H9 (cell line): ENCODE results near the gene PLEKHN1. TPM values are rescaled to one million over a fixed set of nuclear protein-coding genes. Genes with fewer than 3 reads are reported as not detected.
"Not testable (repeated sequence)": the region's sequence is repeated elsewhere in the genome, so short reads cannot be mapped to it uniquely, and the experiment has no call there.

Experiments used
- DNase-seq: peaks from one replicate; pipeline ENCODE4 v3.0.0-alpha.2; 2017
- H2AFZ ChIP-seq: one replicate; pipeline ENCODE4 v1.6.1; 2013; ENCODE audit warnings: mild to moderate bottlenecking, low read length, control low read depth, moderate library complexity
- H2AK5ac ChIP-seq: 2 replicates; pipeline ENCODE4 v1.6.1; 2013; ENCODE audit warnings: low read length, control low read depth, mixed read lengths; ENCODE audit not compliant: insufficient read length
- H2BK120ac ChIP-seq: one replicate; pipeline ENCODE4 v1.6.1; 2013; ENCODE audit warnings: low read depth, mild to moderate bottlenecking, low read length, control low read depth, inconsistent platforms; ENCODE audit not compliant: poor library complexity, severe bottlenecking
- H2BK12ac ChIP-seq: 2 replicates; pipeline ENCODE4 v1.6.1; 2013; ENCODE audit warnings: low read length, control low read depth, mixed read lengths, low read depth; ENCODE audit not compliant: insufficient read length
- H2BK15ac ChIP-seq: 2 replicates; pipeline ENCODE4 v1.6.1; 2013; ENCODE audit warnings: low read depth, low read length, control low read depth
- H2BK20ac ChIP-seq: one replicate; pipeline ENCODE4 v1.6.1; 2013; ENCODE audit warnings: low read depth, mild to moderate bottlenecking, low read length, control low read depth, inconsistent platforms; ENCODE audit not compliant: poor library complexity, severe bottlenecking
- H2BK5ac ChIP-seq: 2 replicates; pipeline ENCODE4 v1.6.1; 2013; ENCODE audit warnings: low read length, control low read depth, mixed read lengths; ENCODE audit not compliant: insufficient read length
- H3K14ac ChIP-seq: 2 replicates; pipeline ENCODE4 v1.6.1; 2013; ENCODE audit warnings: low read length, control low read depth; ENCODE audit not compliant: insufficient read depth
- H3K18ac ChIP-seq: 2 replicates; pipeline ENCODE4 v1.6.1; 2013; ENCODE audit warnings: low read depth, mild to moderate bottlenecking, mixed read lengths, low read length, control low read depth; ENCODE audit not compliant: insufficient read length
- H3K23ac ChIP-seq: 2 replicates; pipeline ENCODE4 v1.6.1; 2013; ENCODE audit warnings: low read length, control low read depth, mixed read lengths, low read depth; ENCODE audit not compliant: insufficient read length
- H3K23me2 ChIP-seq: 2 replicates; pipeline ENCODE4 v1.6.1; 2013; ENCODE audit warnings: low read depth, mild to moderate bottlenecking, mixed read lengths, low read length, control low read depth; ENCODE audit not compliant: insufficient read length, poor library complexity, severe bottlenecking
- H3K27ac ChIP-seq: 2 replicates; pipeline ENCODE4 v1.5.1; 2013; ENCODE audit warnings: low read length, control low read depth, mixed read lengths, low read depth; ENCODE audit not compliant: insufficient read length
- H3K27me3 ChIP-seq: 2 replicates; pipeline ENCODE4 v1.6.1; 2013; ENCODE audit warnings: low read length, control low read depth, inconsistent platforms; ENCODE audit not compliant: insufficient read depth
- H3K4ac ChIP-seq: 2 replicates; pipeline ENCODE4 v1.6.1; 2013; ENCODE audit warnings: low read depth, mild to moderate bottlenecking, control low read depth, inconsistent platforms, low read length, moderate library complexity
- H3K4me1 ChIP-seq: 2 replicates; pipeline ENCODE4 v1.6.1; 2013; ENCODE audit warnings: low read length, control low read depth, inconsistent platforms; ENCODE audit not compliant: insufficient read depth
- H3K4me2 ChIP-seq: 2 replicates; pipeline ENCODE4 v1.6.1; 2013; ENCODE audit warnings: low read length, control low read depth, mixed read lengths; ENCODE audit not compliant: insufficient read length, insufficient read depth
- H3K56ac ChIP-seq: 2 replicates; pipeline ENCODE4 v1.6.1; 2013; ENCODE audit warnings: low read depth, mild to moderate bottlenecking, mixed read lengths, low read length, control low read depth; ENCODE audit not compliant: insufficient read length
- H3K79me1 ChIP-seq: 2 replicates; pipeline ENCODE4 v1.6.1; 2013; ENCODE audit warnings: low read depth, mild to moderate bottlenecking, moderate library complexity, low read length, control low read depth, inconsistent platforms; ENCODE audit not compliant: insufficient read depth, poor library complexity, severe bottlenecking
- H3K79me2 ChIP-seq: 2 replicates; pipeline ENCODE4 v1.6.1; 2013; ENCODE audit warnings: low read length, control low read depth, inconsistent platforms; ENCODE audit not compliant: insufficient read depth
- H3K9ac ChIP-seq: 2 replicates; pipeline ENCODE4 v1.6.1; 2013; ENCODE audit warnings: low read length, control low read depth, mixed read lengths; ENCODE audit not compliant: insufficient read length; ENCODE audit errors: extremely low read depth
- H3K9me3 ChIP-seq: one replicate; pipeline ENCODE4 v1.6.1; 2013; ENCODE audit warnings: low read depth, low read length, inconsistent platforms; ENCODE audit not compliant: control insufficient read depth
- H3T11ph ChIP-seq: one replicate; pipeline ENCODE4 v1.6.1; 2013; ENCODE audit warnings: mild to moderate bottlenecking, low read length, control low read depth, inconsistent platforms
- H4K20me1 ChIP-seq: one replicate; pipeline ENCODE4 v1.6.1; 2013; ENCODE audit not compliant: control insufficient read depth, insufficient read length, insufficient read depth
- H4K5ac ChIP-seq: 2 replicates; pipeline ENCODE4 v1.6.1; 2013; ENCODE audit warnings: low read depth, mild to moderate bottlenecking, mixed read lengths, low read length, control low read depth; ENCODE audit not compliant: insufficient read length
- H4K8ac ChIP-seq: replicated peaks from 2 replicates; pipeline ENCODE4 v1.6.1; 2013; ENCODE audit warnings: low read length, control low read depth, mixed read lengths, low read depth; ENCODE audit not compliant: insufficient read length
- H4K91ac ChIP-seq: 2 replicates; pipeline ENCODE4 v1.6.1; 2013; ENCODE audit warnings: low read depth, mild to moderate bottlenecking, moderate library complexity, mixed read lengths, low read length, control low read depth; ENCODE audit not compliant: insufficient read length
- H3K27ac Mint-ChIP-seq, 3 experiments: 2 replicates in 2 of 3; 3 replicates in 1 of 3; pipeline ENCODE4 v1.8.0; 2020 to 2021; ENCODE audit warnings: mixed read lengths in 3 of 3, mild to moderate bottlenecking in 1 of 3, moderate library complexity in 1 of 3
- H3K27me3 Mint-ChIP-seq: 2 replicates; pipeline ENCODE4 v1.8.0; 2021; ENCODE audit warnings: low read depth, mild to moderate bottlenecking, moderate library complexity, mixed read lengths
- H3K36me3 Mint-ChIP-seq, 3 experiments: 2 replicates in 2 of 3; 3 replicates in 1 of 3; pipeline ENCODE4 v1.8.0; 2020 to 2021; ENCODE audit warnings: low read depth in 3 of 3, mixed read lengths in 3 of 3; ENCODE audit not compliant: insufficient read depth in 1 of 3
- H3K4me1 Mint-ChIP-seq, 2 experiments: 2 replicates each; pipeline ENCODE4 v1.8.0; 2020; ENCODE audit warnings: mixed read lengths in 2 of 2
- H3K4me3 Mint-ChIP-seq, 2 experiments: 2 replicates in 1 of 2; 3 replicates in 1 of 2; pipeline ENCODE4 v1.8.0; 2020 to 2021; ENCODE audit warnings: mild to moderate bottlenecking in 2 of 2, mixed read lengths in 2 of 2, moderate library complexity in 1 of 2
- H3K9me3 Mint-ChIP-seq, 2 experiments: 2 replicates in 1 of 2; 3 replicates in 1 of 2; pipeline ENCODE4 v1.8.0; 2020; ENCODE audit warnings: mild to moderate bottlenecking in 2 of 2, mixed read lengths in 2 of 2, moderate library complexity in 1 of 2
- CTCF ChIP-seq: fragments of 200-600 bp; sonication (generic); conservative IDR thresholded peaks from 3 replicates; pipeline ENCODE4 v1.8.0; 2021; ENCODE audit warnings: antibody characterized with exemption, mild to moderate bottlenecking
- WGBS: extraction: QIAGEN DNeasy Blood & Tissue Kit; methylation state at CpG from one replicate; pipeline ENCODE4 v1.1.7; 2013; ENCODE audit warnings: missing lambda C conversion rate, low lambda C conversion rate, mixed read lengths; ENCODE audit not compliant: insufficient read length; ENCODE audit errors: extremely low coverage; 5-methylcytosine and 5-hydroxymethylcytosine counted together
- total RNA-seq: library from RNA; stranded (reverse); gene quantifications from 2 replicates; pipeline ENCODE4 v1.2.1, GENCODE V29; 2021

PLEKHN1 gene
- total RNA-seq, 1 experiment from 2014 or later, result 3.0 TPM

GRCh38 chr1:985126-985525 is 18.8 kb downstream of the PLEKHN1 start:
- Histone ChIP-seq H3K79me2 (no peaks in the 10 kb centered on the region), H2BK12ac (no peak overlapping the region), H3K23me2 (no peaks in the 10 kb centered on the region), H3K4ac (no peak overlapping the region), H2AK5ac (no peak overlapping the region), H2BK15ac (no peak overlapping the region), H3K14ac (no peak overlapping the region), H3K27ac (no peak overlapping the region), H3K4me2 (no peak overlapping the region), H2BK5ac (no peak overlapping the region), H3K27me3 (peaks cover 2% of the 10 kb centered on the region; the same call in 1 of the 2 replicates), H3K23ac (no peak overlapping the region), H2BK20ac (no peak overlapping the region), H3K4me1 (no peaks in the 10 kb centered on the region), H3K56ac (no peak overlapping the region), H2BK120ac (no peak overlapping the region), H2AFZ (no peak overlapping the region), H4K20me1 (no peaks in the 10 kb centered on the region), H4K5ac (no peak overlapping the region), H3K9me3 (no peaks in the 10 kb centered on the region), H3K79me1 (no peaks in the 10 kb centered on the region), H3T11ph (no peak overlapping the region), H4K91ac (no peak overlapping the region), H4K8ac (no peak overlapping the region), H3K9ac (no peak overlapping the region), H3K18ac (no peak overlapping the region)
- H3K27ac Mint-ChIP-seq, result no peak overlapping the region
- H3K36me3 Mint-ChIP-seq, result no peaks in the 10 kb centered on the region; a peak in 1 of 7 replicates
- H3K4me1 Mint-ChIP-seq, result no peaks in the 10 kb centered on the region
- no CpG with 5 or more reads among the region's 13 CpGs for WGBS
- H3K9me3 Mint-ChIP-seq, result peaks cover 4 to 11% of the 10 kb centered on the region in 2 experiments; a peak in 4 of 5 replicates
- H3K4me3 Mint-ChIP-seq, result no peak overlapping the region
- H3K27me3 Mint-ChIP-seq, result peaks cover 91% of the 10 kb centered on the region
- no peak for DNase-seq
- no peak for TF ChIP-seq CTCF

- not testable (repeated sequence) for H3K4me3 Mint-ChIP-seq, H4K8ac ChIP-seq, H2BK5ac ChIP-seq, H4K20me1 ChIP-seq, H3K23me2 ChIP-seq, H3K18ac ChIP-seq, H3K9ac ChIP-seq, H2AK5ac ChIP-seq, H3K14ac ChIP-seq, H3T11ph ChIP-seq, H3K4me2 ChIP-seq, H3K36me3 Mint-ChIP-seq, H3K79me1 ChIP-seq, H2BK12ac ChIP-seq, H3K27me3 ChIP-seq, H2BK20ac ChIP-seq, H2BK15ac ChIP-seq, H3K79me2 ChIP-seq, H3K27ac Mint-ChIP-seq, H3K23ac ChIP-seq, H4K91ac ChIP-seq, H2AFZ ChIP-seq, H3K4ac ChIP-seq, H3K9me3 ChIP-seq, H3K4me1 ChIP-seq, DNase-seq, H2BK120ac ChIP-seq, H3K27ac ChIP-seq, H3K56ac ChIP-seq, H3K4me1 Mint-ChIP-seq, H4K5ac ChIP-seq
- Mint-ChIP-seq H3K9me3 (peaks cover 21 to 23% of the 10 kb centered on the region in 2 experiments), H3K27me3 (peaks cover 95% of the 10 kb centered on the region)
- WGBS, result no CpG with 5 or more reads among the region's 5 CpGs
These were observed 21.8 kb downstream of the PLEKHN1 start for GRCh38 chr1:988061-988460.
